HG02981 (cell line): Measurements from ENCODE around the gene ENDOV.
A peak's percentile ranks its signal among the peaks of the same experiment; 100 is the strongest.

Source experiments
- ATAC-seq: cut with Tn5 transposase; IDR thresholded peaks from one replicate; pipeline ENCODE4 v1.9.1; 2021; ENCODE audit warnings: mild to moderate bottlenecking, moderate library complexity; ENCODE audit not compliant: unreplicated experiment

ENDOV gene

DNA sequence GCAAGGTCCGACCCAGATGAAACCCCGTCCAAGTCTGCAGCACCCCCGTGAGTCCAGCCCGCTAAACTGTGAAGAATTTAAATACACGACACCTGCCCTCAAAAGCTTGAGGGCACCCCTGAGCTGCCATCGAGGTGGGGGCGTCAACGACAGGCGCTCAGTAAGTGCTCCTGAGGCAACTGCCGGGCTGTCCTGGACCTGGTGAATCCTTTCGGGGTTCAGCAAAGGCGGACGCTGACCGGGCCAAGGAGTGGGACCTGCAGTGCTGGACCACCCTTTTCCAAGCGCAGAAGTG lies 512 bp upstream of the ENDOV start:
- ATAC-seq = no peak

DNA sequence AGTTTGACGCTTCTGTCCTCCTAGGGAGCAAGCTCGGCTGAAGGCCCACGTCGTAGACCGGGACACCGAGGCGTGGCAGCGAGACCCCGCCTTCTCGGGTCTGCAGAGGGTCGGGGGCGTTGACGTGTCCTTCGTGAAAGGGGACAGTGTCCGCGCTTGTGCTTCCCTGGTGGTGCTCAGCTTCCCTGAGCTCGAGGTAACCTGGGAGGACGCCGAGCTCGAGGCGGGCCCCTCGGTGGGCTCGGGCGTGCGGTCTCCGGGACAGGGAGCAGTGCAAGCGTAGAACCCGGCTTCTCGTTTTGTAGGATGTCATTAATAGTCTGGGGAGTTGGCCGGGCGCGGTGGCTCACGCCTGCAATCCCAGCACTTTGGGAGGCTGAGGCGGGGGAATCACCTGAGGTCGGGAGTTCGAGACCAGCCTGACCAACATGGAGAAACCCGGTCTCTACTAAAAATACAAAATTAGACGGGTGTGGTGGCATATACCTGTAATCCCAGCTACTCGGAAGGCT lies 715 bp downstream of the ENDOV start:
- peak; percentile 3 for ATAC-seq

DNA sequence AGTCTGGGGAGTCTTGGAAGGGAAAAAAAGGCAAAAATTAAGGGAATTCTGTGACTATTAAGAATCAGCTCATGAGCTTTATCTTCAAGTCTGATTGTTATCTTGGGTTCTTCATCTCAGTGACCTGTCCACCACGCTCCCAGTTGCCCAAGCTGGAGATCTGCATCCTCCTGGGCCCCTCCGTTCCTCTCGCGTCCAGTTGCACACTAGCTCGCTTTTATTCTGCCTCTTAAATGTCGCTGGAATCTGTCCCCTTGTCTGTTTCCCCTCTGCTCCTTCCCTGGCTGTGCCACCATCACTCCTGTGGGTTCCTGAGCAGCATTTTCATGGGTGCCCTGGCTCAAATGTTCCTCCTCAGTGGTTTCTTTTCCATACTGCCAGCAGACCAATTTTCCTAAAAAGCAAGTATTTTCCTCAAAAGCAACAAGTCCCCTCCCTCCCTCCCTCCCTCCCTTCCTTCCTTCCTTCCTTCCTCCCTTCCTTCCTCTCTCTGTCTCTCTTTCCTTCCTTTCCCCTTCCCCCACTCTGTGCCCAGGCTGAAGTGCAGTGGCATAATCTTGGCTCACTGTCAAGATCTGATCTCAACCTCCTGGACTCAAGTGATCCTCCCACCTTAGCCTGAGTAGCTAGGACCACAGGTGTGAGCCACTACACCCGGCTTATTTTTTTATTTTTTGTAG lies 1.4 kb downstream of the ENDOV start:
- no peak for ATAC-seq

DNA sequence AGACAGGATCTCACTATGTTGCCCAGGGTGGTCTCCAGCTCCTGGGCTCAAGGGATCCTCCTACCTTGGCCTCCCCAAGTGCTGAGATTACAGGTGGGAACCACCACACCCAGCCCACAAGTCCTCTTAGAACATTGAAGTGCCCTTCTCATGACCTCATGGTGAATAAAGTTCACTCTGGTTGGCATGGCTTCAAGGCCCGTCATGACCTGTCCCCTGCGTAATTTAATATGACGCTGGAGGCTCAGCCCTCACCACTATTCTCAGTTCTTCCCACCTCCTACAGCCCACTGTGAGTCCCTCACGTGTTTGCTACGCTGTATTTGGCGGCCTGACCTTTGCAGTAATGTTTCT lies 1.9 kb downstream of the ENDOV start:
- ATAC-seq = no peak

DNA sequence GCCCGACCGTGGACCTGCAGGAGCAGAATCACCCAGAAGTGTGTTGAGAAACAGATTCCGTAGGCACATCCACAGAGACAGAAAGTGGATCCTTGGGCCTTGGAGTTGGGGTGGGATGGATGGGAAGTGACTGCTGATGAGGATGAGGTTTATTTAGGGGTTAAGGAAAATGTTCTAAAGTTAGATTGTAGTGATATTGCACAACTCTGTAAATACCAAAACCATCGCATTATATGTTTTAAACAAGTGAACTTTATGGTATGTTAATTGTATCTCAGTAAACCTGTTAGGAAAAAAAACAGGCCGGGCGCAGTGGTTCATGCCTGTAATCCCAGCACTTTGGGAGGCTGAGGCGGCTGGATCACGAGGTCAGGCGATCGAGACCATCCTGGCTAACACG lies 3.6 kb downstream of the ENDOV start:
- no peak for ATAC-seq

DNA sequence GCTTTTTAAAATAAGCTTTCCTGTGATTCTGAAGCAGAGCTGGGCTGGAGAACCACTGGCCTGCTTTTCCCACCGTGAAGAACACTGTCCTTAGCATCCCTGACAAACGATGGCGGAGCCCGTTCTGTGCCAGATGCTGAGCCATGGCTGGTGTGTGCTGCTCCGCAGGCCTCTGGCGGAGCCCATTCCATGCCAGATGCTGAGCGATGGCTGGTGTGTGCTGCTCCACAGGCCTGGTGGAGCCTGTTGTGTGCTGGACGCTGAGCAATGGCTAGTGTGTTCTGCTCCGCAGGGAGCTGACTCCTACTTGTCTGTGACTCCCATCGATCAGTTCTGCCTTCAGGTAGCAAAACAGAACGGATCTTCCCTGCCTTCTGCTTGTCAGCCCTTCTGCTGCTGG lies 4.3 kb downstream of the ENDOV start:
- ATAC-seq = no peak

DNA sequence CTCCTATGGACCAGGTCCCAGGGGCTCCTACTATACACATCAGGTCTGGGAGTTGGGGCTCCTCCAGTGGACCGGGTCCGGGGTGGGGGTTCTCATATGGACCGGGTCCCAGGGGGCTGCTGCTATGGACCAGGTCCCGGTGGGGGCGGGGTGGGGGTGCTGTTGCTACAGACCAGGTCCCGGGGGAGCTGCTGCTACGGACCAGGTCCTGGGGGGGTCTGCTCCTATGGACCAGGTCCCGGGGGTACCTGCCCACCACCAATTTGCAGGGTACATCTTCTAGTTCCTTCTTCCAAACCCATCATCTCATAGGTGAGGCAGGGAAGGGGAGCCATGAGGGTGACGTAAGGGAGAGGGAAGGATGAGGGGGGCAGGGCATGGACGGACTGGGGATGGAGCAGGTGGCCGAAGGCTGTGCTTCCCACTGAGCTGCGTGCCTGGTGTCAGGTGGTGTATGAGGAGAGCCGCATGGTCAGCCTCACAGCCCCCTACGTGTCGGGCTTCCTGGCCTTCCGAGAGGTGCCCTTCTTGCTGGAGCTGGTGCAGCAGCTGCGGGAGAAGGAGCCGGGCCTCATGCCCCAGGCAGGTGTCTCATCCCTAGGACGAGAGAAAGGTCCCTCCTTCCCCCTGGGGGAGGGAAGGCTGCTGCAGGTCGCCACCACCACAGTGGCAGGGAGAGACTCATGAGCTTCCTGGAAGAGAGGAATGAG lies 6.6 kb downstream of the ENDOV start:
- ATAC-seq = no peak

DNA sequence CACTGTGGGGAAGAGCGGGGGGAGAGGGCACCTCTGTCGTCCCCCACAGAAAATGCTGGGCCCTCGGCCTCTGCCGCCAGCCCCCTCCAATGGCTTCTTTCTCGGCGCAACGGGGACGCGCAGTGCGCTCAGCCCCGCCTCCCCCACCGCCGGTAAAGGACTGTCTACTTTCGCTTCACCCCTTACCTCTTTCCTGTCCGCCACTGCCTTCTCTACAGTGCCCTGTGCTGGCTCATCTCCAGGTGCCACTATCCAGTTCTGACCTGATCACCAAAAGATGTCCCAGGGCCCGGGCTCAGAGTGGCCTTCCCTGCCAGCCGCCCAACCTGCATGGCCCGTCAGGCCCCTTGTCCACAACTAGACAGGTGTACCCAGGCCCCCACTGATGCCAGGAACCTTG lies 7.3 kb downstream of the ENDOV start:
- no peak for ATAC-seq

DNA sequence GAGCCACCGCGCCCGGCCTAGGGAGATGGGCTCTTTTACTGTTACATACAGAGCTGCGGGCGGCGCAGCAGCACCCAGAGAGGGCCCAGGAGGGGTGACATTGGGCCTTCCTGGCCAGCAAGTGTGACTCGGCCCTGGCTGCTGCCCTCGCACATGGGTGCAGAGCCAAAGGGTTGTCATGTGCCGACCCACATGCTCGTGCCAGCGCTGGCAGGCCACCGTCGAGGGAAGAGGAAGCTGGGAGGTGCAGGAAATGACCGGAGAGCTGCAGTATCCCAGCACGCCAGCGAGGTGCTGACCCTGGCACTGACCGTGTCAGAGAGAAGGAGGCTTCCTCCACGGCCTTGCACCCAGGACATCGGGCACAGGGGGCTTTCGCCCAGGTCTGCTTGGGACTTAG lies 8.0 kb downstream of the ENDOV start:
- no peak for ATAC-seq

DNA sequence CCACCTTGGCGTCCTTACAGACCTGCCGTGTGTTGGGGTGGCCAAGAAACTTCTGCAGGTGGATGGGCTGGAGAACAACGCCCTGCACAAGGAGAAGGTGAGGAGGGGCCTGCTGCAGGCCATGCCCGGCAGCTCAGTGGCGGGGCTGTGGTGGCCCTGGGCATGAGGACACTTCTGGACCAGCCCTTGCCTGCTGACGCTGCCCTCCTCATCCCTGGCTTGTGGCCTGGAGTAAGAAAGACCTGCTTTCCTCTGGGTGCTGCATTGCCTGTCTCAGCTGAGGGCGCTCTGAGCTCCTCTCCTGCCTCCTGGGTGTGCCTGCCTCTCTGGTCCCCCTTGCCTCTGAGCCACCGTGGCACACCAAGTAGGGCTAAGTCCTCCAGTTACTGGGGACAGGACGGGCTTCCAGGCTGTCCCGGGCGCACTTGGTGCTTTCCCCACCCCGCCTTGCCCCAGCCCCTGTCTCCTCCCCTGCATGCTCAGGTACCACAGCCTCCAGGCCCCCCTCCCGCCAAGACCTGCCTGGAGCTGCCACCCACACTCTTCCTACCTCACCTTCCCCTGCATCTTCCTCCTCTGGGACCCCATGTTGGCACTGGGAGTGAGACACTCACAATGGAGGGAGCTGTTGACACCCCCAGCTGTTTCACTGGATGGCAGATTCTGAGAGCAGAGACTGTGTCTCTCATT lies 8.7 kb downstream of the ENDOV start:
- ATAC-seq = no peak

DNA sequence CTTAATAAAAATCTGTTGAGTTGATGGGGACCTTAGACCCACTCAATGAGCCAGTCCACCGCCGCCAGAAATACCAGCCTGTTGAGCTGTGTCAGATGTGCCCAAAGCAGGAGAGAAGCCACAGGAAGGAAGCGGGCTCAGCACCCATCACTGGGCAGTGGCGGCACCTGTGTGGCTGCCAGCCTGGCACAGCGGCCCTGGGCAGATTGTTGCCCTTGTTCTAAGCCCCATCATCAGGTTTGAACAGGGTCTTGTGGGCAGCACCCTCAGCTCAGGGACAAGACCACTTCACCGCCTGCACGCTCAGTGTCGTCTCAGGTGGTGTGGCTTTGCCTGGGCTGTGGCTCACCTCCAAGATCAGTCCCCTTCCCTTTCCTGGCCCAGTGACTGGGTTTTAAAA lies 9.3 kb downstream of the ENDOV start:
- no peak for ATAC-seq

DNA sequence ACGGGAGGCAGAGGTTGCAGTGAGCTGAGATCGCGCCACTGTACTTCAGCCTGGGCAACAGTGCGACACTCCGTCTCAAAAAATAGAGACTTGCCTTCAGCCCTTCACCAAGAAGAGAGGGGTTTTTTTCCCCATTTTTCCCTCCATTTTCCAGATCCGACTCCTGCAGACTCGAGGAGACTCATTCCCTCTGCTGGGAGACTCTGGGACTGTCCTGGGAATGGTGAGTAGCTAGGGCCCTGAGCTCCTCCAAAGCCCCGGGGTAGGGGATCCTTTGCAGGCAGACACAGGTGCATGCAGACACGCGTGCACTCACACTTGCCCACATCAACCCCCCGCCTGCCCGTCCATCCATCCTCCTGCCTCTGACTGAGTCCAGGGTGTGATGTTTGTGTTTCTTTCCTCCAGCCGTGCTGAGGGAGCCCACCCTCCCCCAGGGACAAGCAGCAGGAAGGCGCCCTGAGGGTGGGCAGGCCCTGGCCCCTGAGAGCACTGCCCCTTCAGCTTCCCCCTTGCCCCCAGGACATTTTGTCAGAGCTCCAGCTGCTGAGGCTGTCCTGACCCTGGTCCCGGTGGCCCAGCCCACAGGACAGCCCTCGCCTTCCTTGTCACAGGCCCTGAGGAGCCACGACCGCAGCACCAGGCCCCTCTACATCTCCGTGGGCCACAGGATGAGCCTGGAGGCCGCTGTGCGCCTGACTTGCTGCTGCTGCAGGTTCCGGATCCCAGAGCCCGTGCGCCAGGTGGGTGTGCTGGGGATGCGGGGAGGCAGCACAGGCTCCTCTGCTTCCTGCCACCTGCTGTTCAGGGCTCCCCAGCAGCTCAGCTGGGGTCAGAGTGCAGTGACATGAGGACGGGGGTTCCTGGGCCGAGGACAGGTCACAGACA lies 10.2 kb downstream of the ENDOV start:
- ATAC-seq = no peak

DNA sequence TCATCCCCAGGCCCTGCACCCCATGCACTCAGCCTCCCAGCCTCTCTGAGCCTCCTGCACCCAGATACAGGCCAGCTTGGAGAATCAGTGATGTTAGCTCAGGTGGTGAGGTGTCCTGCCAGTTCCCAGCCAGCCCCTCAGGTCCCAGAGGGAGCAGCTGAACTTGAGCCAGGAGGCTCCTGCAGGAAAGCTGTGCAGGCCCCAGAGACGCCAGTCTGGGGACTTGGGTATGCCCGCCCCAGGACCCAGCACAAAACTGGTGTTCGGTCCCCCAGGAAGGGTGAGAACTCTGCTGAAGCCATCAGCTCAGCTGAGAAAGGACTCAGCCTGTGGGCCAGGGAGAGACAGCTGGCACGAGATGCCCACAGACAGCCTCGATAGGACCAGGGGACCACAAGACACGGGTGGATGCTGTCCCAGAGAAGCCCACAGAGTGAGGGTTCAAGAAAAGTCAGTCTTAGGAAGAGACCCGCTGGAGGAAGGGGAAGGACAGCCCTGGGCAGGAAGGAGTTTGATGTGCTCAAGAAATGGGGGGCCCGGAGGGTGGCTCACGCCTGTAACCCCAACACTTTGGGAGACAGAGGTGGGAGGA lies 11.0 kb downstream of the ENDOV start:
- ATAC-seq = no peak

DNA sequence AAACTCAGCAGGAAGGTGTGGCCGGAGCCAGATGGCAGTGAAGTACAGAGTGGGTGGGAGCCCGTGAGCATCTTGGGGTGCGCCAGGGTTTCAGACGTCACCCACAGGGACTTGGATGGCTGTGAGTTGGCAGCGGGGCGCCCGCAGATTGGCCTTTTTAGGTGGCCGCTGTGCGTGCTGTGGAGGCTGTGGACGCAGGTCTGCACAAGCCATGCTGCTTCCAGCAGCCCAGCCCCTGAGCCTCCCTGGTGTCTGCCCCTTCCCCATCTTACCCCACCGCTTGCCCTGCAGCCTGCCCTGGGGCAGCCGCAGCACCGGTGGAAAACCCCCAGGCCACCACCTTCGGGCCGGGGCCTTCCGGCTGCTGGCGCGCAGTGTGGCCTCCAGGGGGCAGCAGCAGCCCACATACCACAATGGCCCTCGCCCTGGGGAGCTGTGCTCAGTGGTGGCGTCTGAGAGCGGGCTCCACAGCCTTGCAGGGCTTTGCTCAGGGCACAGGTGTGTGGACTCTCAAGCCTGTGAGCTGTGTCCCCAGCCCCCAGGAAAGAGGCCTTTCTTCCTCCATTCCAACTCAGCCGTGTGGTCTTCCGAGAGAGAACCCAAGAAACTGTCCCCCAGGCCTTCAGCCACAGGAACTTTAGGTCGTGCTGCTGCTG lies 11.8 kb downstream of the ENDOV start:
- ATAC-seq = peak; percentile 69

DNA sequence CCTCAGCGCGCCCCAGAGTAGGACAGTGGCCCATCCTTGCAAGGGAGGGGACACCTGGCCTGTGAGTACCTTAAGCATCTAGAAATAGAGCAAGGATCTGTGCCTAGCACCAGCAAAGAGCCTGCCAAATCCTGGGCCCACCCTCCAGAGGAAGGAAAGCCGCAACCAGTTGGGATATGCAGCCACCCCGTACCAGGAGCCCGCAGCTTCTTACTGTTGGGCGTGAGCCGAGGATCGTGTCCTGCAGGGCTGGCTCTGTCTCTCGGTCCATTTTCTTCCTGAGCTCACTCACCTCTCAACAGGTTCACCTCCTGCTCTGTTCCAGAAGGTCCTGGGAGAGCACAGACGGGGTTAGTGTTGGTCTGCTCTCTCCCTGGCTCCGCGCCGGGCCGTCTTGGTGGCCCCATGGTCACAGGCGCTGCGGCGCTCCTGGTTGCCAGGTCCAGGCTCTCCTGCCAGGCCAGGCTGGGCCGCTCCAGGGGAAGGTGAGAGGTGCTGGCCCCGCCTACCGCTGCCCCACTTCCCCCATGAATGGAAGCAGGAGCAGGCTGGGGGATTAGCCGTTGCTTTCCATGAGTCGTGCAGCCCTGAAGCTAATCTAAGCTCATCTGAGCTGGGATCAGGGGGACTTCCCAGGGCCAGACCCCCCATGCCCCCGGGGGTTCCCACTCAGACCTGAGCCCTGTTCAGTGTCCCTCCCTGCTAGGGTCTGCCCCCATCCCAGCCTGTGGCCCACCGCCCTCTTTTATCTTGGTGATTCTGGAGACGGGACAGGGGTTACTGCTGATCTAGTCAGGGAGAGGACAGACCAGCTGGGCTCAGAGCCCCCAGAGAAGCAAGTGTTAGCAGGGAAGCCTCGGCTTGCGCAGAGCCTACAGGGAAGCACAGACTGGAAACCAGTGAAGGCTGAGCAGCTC lies 12.7 kb downstream of the ENDOV start:
- no peak for ATAC-seq

DNA sequence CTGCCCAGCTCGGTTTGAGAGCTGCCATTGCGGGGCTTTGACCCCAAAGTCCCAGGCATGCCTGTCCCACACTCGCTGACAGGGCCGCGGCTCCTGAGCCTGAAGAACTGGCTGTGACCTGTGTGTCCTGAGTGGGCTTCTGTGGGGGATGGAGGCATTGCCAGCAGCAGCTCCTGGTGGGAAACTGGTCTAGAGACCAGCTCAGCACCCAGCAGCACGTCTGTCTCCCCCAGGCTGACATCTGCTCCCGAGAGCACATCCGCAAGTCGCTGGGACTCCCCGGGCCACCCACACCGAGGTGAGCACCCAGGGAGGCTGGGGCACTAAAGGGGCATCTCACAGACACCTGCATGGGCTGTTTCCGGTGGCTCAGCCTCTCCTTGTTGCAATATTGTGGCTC lies 13.4 kb downstream of the ENDOV start:
- no peak for ATAC-seq

DNA sequence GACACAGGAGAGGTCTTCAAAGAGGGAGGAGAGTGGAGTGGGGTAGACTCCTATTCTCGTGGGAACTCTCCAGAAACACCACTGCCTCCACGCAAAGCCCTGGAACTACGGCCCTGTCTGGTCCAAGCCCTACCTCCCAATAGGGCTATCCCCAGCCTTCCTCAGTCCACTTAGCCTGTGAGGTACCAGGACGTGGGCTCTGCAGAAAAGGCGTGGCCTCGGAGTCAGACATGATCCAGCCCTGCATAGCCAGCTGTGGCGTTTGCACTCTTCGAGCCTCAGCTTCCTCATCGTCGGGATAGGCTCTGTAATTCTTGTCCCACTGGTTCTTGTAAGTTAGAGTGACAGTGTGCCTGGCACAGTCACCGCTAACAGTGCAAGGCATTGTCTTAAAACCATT lies 13.8 kb downstream of the ENDOV start:
- no peak for ATAC-seq

DNA sequence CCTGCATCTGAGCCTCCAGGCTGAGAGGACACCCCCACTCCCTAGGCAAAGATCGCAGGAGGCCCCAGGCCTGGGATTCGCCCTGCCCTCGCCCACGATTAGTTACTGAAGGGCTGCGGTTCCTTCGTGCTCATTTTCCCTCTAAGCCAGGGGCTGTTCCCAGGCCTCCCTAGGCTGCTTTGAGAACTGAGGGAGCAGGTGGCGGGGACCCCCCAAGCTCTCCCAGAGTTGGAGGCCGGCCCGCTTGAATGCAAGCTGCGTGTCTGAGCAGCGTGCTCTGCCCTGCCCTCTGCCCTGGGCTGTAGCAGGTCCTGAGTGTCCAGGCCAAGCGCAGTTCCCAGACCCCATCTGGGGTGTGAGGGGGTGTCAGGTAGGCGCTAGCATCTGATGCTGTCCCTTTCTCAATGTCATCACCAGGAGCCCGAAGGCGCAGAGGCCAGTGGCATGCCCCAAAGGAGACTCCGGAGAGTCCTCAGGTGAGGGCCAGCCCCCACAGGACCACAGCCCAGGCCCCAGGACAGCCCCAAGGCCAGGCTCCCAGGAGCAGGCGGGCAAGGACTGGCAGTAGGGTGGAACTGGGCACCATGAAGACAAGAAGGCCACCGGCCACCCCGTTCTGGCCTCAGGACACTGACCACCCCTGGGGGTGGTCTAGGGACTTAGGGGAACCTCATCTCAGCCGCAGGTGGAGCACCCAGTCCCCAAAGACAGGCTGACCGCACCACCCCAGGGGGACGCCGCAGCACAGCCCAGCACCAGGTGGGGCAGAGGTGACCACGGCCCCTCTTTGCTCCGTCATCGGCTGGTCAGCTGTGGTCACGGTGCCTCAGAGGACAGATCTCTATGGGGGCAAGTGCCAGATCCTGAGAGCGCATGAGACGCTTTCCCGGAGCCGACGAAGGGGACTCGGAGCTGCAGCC lies 14.6 kb downstream of the ENDOV start:
- no peak for ATAC-seq
